GM21529 (cell line): ENCODE data around the gene SNRPB2.

Experiments used
- ATAC-seq: cut with Tn5 transposase; IDR thresholded peaks from one replicate; pipeline ENCODE4 v1.9.1; 2021; ENCODE audit not compliant: unreplicated experiment

SNRPB2 gene

DNA sequence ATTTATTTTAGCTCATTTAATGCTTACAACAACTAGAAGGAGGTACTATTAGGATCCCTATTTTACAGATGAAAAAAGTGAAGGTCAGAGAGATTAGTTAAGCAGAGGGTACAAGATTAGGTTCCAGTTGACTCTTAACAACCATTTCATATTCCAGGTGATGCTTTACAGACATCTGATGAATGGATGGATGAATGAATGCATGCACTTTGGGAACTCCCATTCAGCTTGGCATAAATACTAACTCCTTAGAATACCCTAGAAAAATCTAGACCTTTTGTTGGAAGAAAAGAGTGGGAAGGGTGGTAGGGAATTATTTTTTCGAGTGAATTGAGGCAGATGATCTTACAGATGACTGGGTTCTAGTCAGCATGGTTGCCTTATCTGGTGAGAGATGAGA, 746 bp upstream of the SNRPB2 start:
- no peak for ATAC-seq

- no peak for ATAC-seq
Measured at GRCh38 chr20:16732506-16733152, 2.8 kb downstream of the SNRPB2 start.

GRCh38 chr20:16740365-16741072, 10.7 kb downstream of the SNRPB2 start:
- no peak for ATAC-seq

GRCh38 chr20:16744178-16744807, 14.5 kb downstream of the SNRPB2 start:
- no peak for ATAC-seq

GRCh38 chr20:16745204-16745603, 15.4 kb downstream of the SNRPB2 start:
- ATAC-seq = no peak

- no peak for ATAC-seq
Measured at GRCh38 chr20:16747291-16747811, 17.5 kb downstream of the SNRPB2 start.

DNA sequence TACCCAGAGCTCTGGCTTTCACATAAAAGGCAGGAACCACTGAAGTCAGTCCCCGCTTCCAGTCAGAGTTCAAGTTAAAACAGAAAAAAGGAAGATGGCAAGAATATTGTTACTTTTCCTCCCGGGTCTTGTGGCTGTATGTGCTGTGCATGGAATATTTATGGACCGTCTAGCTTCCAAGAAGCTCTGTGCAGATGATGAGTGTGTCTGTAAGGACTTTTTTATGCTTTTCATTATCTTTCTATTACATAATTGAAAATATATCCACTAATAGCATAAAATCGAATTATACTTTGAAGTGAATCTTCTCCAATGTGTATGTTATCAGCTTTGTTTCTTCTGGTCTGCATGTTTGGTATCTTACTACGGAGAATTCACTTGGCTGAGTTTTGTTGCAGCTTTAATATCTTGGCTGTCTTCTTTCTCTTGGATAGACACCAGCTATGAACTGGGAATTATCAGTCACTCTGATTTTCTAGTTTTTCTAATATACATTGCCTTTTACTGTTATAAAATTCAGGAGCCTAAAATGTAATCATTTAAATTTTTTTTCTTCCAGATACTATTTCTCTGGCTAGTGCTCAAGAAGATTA, 18.6 kb downstream of the SNRPB2 start, which contains the start of gene OTOR:
OTOR (plus strand) TSS at position 51 of the 593 bp plus-strand sequence; CDS start at position 95, 44 bp downstream.
- no peak for ATAC-seq

- ATAC-seq = no peak
Measured at GRCh38 chr20:16749573-16749972, 19.7 kb downstream of the SNRPB2 start.

DNA sequence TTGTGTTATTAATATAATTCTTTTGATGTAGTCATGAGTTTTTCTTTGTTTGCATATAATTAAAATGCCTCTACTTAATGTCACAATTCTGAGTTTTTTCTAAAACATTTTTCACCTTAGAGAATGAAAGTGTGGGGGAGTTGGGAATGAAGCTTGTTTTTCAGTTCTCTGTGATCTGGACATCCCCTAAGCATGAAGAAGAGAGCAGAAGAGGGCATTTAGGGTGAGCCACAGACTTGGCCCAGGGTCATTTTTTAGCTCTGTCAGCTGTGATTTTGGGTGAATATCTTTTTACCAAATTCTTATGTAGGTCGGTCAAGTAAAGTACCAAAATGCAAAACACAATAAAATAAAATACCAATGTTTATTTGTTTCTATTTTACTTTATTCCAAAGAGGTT, 22.3 kb downstream of the SNRPB2 start:
- ATAC-seq = no peak

- no peak for ATAC-seq
Measured at GRCh38 chr20:16752901-16753300, 23.1 kb downstream of the SNRPB2 start.

DNA sequence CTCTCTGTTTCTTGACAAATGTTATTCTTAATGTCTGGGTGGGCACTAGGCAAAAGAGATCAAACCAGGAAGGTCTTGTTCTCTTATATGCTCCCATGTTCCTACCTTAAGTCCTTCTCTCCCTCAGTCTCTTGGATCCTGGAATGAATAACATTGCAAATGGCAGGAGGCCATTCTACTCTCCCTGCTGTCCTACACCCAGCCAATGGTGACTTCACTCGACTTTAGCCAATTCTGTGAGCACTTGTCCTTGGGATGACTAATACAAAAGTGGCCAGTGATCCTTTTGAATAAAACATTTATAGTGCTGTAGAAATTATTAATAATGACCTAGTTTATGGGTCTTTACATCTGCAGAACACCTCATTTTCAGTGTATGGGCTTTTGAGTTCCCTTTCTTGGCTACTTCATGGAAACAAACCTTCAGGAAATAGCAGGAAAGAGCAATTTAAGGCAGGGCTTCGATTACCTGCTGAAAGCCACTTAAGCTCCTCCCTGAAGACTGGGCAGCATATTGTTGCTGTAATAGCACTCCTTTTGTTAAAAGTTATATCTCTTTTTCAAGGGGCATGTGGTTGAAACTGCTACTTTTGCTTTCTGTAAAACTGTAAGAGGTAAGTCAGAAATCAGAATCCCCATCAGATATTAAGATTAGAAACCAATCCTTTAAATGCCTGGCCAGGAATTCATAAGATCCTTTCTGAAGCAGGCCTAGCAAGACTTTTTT, 28.8 kb downstream of the SNRPB2 start:
- ATAC-seq = no peak

- ATAC-seq = no peak
Measured at GRCh38 chr20:16759181-16759563, 29.3 kb downstream of the SNRPB2 start.

- ATAC-seq = no peak
Measured at GRCh38 chr20:16760431-16761304, 30.8 kb downstream of the SNRPB2 start.

- peak; percentile 85 for ATAC-seq
Measured at GRCh38 chr20:16761305-16761829, 31.5 kb downstream of the SNRPB2 start.

GRCh38 chr20:16764560-16764959, 34.7 kb downstream of the SNRPB2 start:
- ATAC-seq = no peak

- no peak for ATAC-seq
Measured at GRCh38 chr20:16771213-16771612, 41.4 kb downstream of the SNRPB2 start.

- ATAC-seq = no peak
Measured at GRCh38 chr20:16775961-16776360, 46.1 kb downstream of the SNRPB2 start.

DNA sequence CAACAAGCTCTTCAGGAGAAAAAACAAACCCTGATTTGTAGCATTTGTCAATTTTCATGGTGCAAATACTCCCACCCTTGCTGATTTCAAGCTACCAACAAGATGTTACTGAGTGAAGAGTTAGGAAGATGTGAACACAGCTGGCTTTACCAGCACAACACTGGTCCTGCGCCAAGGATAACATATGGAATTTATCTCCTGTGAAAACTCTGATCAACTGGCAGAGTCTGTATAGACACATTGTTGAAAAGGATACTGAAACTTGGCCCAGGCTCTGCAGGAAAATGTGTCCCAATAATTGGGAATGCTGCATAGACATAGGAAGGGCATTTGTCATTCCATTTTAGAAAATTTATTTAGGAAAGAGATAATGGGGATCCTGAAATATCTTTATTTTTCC, 47.3 kb downstream of the SNRPB2 start:
- ATAC-seq = no peak

GRCh38 chr20:16778159-16778558, 48.3 kb downstream of the SNRPB2 start:
- ATAC-seq = no peak

GRCh38 chr20:16781496-16781895, 51.7 kb downstream of the SNRPB2 start:
- ATAC-seq = no peak
